ENCODE results near the gene CDC42EP5.

Gene CDC42EP5

GRCh38 chr19:54451997-54452396, 21.1 kb downstream of the CDC42EP5 start:
- Histone ChIP-seq H3K27me3 (ENCODE audit: insufficient read depth, poor library complexity, severe bottlenecking) (no peaks in the 10 kb centered on the region), H3K4me3 (replicated peaks; ENCODE audit: insufficient read depth, low read length) (no peak overlapping the region), H3K27ac (replicated peaks) (no peak overlapping the region)
- TF ChIP-seq CTCF (IDR thresholded peaks at IDR 0.05; ENCODE audit: insufficient read depth, low read length): no peak
- no peak for TF ChIP-seq REST (IDR thresholded peaks at IDR 0.05; ENCODE audit: insufficient replicate concordance, low read depth)
- TF ChIP-seq POLR2AphosphoS5 (IDR thresholded peaks at IDR 0.05; ENCODE audit: low read depth): no peak
- no peak for TF ChIP-seq SPI1 (IDR thresholded peaks at IDR 0.05; ENCODE audit: borderline replicate concordance, low read depth)
- TF ChIP-seq GABPA (IDR thresholded peaks at IDR 0.05; ENCODE audit: low read depth): no peak
- no peak for DNase-seq (ENCODE audit: low read depth in 1 of 2, low spot score in 1 of 2)

DNA sequence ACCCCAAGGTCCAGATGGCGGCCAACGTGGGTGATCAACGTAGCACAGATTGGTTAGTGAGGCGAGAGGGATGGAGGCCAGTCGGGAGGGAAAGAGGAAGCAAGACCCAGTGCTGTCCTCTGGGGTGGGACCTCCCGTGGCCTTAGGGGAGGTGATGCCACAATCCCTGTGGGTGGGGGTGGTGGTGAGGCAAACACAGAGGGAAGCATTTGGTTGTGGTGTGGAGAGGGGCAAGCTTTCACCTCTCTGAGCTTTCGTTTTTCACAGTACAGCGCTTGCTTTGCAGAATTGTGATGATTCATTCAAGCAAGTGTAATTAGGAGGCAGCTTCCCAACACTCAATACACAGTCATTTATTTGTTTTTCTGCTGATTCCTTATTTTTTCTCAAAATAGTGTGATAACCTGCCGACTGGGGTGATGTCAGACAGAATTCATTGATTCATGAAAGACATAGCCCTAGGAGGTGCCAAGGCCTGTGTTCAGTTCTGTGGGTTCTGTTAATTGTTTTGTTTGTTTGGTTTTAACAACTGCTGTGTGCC, 21.7 kb downstream of the CDC42EP5 start:
- peak in 1 of 2 experiments; percentile 48 for DNase-seq (ENCODE audit: low read depth in 1 of 2, low spot score in 1 of 2)
- Histone ChIP-seq H3K27me3 (ENCODE audit: insufficient read depth, poor library complexity, severe bottlenecking) (no peaks in the 10 kb centered on the region), H3K4me3 (replicated peaks; ENCODE audit: insufficient read depth, low read length) (no peak overlapping the region; the same call in 1 of the 2 replicates), H3K27ac (replicated peaks) (0 out of 2 replicates have a peak overlapping the region, but pooled peaks have one; percentile 8)
- TF ChIP-seq SPI1 (IDR thresholded peaks at IDR 0.05; ENCODE audit: borderline replicate concordance, low read depth) (no peak), CTCF (IDR thresholded peaks at IDR 0.05; ENCODE audit: insufficient read depth, low read length) (no peak), REST (IDR thresholded peaks at IDR 0.05; ENCODE audit: insufficient replicate concordance, low read depth) (no peak), POLR2AphosphoS5 (IDR thresholded peaks at IDR 0.05; ENCODE audit: low read depth) (no peak; the same call in 1 of the 2 replicates), GABPA (IDR thresholded peaks at IDR 0.05; ENCODE audit: low read depth) (no peak)

- DNase-seq (ENCODE audit: low read depth in 1 of 2, low spot score in 1 of 2): no peak
- H3K4me3 ChIP-seq (replicated peaks; ENCODE audit: insufficient read depth, low read length): peak overlapping the region; percentile 96
- no peak for TF ChIP-seq REST (IDR thresholded peaks at IDR 0.05; ENCODE audit: insufficient replicate concordance, low read depth)
- TF ChIP-seq GABPA (IDR thresholded peaks at IDR 0.05; ENCODE audit: low read depth): no peak
- no peak for TF ChIP-seq POLR2AphosphoS5 (IDR thresholded peaks at IDR 0.05; ENCODE audit: low read depth)
- TF ChIP-seq CTCF (IDR thresholded peaks at IDR 0.05; ENCODE audit: insufficient read depth, low read length): no peak
- TF ChIP-seq SPI1 (IDR thresholded peaks at IDR 0.05; ENCODE audit: borderline replicate concordance, low read depth): no peak
- no peaks in the 10 kb centered on the region for H3K27me3 ChIP-seq (ENCODE audit: insufficient read depth, poor library complexity, severe bottlenecking)
- H3K27ac ChIP-seq (replicated peaks): peak overlapping the region; percentile 91
These were observed 23.4 kb downstream of the CDC42EP5 start for GRCh38 chr19:54449701-54450069.

Measured in HL-60 (cell line).